HG03039 (cell line): Measurements from ENCODE around the gene DOK5.

Experiments
- ATAC-seq: cut with Tn5 transposase; IDR thresholded peaks from one replicate; pipeline ENCODE4 v1.9.1; 2021; ENCODE audit warnings: mild to moderate bottlenecking, moderate library complexity; ENCODE audit not compliant: unreplicated experiment

The DOK5 gene

DNA sequence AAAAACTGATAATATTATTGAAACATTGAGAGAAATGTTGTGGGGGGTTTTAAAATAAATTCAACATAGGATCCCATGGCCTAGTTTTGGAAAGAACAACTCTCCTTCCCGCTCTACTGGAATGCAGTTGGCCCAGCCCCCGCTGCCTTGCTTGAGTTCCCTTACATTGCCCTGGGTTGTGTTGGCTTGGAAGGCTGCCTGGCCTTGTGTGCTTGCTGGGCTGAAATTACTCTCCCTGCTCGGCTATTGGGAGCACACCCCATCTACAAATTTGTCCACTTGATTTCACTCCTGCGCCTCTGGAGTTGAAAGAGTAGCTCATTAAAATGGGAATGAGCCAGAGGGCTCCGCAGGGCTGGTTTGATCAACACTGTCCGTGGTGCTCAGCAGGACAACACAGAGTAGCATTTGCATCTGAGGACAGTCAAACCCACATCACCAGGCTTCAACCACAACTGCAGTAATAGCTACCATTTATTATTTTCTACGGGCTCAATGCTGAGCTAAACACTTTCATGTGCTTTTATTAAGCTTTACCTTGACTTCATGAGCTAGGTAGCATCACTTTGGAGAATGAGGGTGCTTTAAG, 35.2 kb downstream of the DOK5 start:
- ATAC-seq: no peak

DNA sequence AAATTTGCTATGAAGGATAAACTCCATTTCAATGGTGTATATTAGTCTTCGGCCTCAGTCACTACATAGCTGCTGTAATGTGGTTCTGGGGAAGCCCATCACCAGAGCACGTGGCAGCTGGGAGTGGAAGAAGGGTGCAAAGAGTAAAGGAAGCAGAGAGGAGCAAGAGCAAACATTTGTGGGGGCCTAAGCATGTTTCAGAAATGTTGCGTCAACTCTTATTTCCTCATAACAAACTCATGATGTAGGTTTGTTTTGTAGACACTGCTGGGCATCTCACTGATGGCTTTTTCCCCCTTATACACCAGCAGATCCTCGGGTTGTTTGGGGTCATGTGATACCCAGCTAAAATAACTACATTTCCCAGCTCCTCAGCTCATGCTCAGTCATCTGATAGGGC, 37.3 kb downstream of the DOK5 start:
- ATAC-seq: no peak

DNA sequence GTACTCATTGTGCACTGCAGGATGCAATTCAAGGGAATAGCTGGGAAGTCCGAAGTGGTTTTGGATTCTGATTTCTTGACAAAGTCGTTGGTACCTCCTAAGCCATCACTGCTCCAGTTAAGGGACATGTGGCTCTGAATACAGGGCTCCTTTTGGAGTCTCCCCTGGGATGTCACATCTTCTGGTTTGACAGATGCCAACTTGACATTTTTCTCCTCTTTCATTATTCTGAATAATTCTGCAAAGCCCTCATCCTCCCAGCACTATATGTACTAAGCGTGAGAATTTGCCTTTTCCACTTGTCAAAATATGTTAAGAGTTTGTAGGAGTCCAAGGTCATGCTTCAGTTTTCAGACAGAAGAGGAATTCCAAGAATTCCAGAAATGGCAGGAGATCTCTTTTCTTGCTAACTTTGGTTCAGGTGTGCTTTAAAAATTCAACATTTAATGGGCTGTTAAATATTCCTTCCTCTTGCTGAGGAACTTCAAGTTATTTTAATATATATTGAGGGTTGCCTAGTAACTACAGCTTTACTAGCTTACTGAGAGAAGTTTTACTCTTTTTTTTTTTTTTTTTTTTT, 38.7 kb downstream of the DOK5 start:
- ATAC-seq: no peak

DNA sequence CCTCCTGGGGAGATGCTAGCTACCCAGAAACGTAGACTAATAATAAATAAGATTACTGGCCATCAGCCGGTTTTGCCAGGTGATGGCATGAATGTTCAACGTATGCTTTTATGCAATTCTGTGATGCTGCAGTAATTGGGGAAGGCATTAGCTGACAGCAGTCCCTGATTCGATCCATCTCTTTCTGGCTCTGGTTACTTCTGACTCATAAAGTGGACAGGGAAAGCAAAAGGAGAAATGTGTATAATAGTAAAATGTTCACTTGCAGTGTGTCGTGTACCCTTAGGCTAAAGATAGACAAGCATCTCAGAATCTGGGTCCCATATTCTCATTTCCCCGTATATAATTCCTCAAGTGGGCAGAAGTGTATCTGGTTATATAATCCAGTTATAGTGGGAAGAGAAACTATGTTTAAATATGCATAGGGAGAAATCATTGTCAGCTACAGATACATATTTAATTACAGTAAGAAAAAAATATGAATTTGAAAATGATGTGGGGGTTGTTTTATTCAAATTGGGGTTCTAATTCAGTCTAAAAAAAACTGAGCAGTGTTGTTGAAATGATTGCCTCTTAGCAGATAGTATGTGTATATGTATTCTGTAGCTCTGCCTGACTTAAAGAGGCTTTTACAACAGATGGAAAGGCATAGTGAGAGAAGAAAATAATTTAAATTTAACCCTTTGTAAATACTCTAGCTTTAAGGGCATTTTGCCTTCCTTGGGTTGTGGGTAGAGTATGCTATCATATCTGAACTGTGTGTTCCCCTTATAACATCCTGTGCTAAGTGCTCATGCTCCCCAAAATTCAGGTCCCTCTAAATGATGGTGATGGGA, 40.6 kb downstream of the DOK5 start:
- no peak for ATAC-seq

DNA sequence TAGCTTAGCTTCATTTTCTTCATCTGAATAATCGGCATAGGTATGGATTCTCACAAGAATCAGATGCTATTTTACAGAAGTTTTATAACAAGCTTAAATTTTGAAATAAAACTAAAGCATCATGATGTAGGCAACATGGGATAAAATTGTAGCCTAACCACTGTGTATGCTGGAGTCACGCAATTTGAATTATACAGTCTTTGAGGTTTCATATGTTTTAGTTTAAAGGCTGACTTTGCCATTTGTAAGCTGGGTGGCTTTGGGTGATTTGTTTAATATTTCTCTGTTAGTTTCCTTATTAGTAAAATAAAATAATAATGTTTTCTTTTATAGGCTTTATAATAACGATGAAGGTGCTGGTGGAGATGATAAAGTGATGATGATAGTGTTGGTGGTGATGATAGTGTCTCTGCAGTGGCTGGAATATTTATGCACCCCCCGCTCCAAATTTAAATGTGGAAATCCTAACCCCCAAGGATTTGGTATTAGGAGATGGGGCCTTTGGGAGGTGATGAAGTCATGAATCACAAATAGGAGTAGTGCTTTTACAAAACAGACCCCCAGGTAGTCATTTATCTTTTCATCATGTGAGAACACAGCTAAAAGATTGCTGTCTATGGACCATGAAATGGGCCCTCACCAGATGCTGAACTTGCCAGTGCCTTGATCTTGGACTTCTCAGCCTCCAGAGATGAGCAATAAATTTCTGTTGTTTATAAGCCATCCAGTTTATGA, 42.0 kb downstream of the DOK5 start:
- no peak for ATAC-seq

DNA sequence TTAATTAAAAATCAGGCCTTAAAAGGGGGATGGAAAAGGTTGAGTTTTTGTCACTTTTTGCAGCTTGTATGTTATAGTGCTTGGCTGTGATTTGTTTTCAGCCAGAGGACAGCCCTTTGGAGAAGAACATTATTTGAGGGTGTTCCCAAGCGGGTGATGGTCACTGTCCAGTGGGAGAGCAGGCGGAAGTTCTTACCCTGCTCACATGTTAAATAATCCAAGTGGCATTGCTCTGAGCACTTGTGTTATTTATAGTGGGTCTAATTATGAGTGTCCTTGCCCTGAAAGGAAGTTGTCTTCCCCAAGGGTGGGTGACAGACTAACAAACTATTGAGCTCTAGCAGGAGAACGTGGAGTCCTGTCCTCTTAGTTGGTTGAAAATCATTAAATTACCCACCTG, 49.5 kb downstream of the DOK5 start:
- ATAC-seq: no peak

DNA sequence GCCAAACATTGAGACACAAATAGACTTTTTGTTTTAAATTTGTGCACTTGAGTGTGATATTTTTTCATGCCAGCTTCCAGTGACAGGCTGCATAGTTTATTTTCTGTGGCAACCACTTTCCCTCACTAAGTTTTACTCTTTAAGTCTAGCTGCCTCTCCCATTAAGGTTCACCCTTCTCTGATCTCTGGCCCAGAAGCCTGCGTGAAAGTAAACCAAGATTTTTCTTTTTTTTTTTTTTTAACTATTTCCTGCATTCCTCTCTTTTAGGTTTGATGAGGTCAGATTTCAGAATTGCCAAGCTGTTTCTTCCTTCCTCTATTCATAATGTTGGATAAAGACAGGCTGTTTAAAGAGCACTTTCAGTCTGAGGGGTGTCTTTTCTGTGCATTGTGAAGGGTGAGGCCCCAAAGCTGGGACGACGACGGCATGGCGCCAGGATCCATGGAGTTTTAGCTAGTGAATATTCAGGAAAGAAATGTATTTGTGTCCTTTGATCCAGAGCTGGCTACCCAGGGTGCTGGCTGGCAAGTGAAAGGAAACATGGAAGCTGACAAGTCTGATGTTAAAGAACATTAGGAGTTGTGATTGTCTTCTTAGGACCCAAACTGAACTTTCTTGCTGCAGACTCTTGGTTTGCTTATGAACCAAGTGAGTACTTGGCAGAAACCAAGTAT, 50.7 kb downstream of the DOK5 start:
- no peak for ATAC-seq

DNA sequence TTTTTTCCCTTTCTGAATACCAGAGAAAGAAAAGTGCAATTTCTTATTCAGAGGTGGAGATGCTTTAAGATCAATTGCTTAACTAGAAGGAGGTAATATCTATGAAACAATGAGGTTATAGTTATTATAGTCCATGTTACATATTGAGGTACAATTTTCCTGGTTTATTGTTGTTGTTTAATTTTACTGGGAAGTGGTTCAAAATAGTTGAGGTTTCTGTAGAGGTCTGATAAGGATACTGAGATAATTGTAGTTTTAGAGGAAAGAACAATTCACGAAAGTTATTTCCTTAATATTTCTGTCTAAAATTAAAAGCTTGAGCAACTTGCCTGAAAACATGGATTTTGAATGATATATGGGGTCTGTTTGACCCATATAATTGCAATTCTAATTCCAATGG, 51.4 kb downstream of the DOK5 start:
- no peak for ATAC-seq

DNA sequence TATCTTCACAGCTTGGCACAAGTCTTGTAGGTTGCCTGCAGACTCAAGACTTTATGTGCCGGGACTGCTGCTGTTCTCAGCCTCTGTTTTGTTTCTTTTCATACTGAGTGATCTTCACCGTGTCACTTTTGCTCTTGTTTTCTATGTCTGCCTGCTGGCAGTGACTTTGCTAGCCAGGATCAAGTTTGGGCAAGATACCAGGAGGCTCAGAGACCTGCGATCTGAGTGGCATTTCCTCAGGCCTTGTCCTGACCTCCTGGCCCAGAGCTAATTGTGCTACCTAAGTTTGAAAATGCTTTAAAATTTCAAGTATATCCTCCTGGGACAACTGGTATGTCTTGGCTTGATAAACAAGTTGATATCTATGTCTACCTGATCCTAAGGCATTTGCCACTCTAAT, 57.2 kb downstream of the DOK5 start:
- ATAC-seq: no peak

DNA sequence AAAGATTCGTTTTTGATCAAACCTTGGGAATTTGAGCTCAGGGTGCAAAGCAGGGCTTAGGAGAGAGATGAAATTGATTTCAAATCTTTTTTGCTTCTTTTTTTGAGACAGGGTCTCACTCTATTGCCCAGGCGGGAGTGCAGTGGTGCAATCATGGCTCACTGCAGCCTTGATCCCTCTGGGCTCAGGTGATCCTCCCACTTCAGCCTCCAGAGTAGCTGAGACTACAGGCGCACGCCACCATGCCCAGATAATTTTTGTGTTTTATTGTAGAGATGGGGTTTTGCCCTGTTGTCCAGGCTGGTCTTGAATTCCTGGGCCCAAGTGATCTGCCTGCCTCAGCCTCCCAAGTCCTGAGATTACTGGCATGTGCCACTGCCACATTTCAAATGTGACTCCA, 58.7 kb downstream of the DOK5 start:
- no peak for ATAC-seq

DNA sequence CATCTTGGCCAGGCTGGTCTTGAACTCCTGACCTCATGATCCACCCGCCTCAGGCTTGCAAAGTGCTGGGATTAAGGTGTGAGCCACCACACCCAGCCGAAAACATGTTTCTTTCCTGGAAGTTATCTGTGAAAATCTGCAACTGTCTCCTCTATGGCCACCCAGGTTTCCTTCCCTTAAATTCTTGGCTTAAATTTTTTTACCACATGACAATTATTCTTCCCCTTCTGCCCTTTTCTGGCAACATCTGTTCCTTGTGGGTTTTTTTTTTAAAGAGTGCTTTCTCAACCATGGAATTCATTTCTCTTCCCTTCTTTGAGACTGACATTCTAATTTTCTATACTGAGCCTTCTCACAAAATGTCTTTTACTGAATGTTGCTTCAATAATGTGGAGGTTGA, 59.6 kb downstream of the DOK5 start:
- no peak for ATAC-seq

DNA sequence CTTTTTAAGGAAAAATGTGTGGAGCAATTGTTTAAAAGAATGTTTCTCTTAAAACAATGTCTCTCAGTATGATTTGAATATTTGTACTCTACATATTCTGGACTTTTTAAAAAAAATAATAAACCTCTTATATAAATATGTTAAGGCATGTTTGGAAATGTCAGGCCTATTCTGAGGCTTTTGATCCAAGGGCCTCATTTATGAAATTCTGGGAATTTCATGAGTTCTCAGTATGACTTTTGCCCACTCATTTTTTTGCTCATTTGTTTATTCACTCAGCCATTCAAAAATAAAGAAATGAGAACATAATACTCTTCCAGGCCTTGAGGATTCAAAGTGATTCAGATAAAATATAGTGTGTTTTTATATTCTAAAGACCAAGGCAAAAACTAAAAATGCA, 60.4 kb downstream of the DOK5 start:
- no peak for ATAC-seq

DNA sequence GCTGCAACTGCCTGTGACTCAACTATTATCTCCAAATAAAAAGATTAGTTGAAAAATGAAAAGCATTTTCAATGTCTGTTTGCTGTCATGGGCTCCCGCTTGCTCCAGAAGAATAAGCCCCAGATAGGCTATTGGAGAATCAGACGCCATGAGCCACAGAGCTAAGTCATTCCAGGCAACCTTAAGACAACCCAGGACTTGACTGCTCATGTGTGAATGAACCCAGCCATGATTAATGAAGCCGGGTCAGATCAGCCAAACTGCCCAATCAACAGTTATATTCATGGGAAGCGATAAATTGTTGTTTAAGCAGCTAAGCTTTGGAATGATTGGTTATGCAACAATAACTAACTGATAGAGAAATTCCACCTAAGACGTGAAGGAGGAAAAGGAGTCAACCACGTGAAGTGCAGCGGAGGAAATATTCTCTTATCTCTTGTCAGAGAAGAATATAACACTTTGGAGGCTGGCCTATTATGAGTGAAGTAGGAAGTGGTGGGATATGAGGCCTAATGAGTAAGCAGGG, 64.2 kb downstream of the DOK5 start:
- no peak for ATAC-seq

DNA sequence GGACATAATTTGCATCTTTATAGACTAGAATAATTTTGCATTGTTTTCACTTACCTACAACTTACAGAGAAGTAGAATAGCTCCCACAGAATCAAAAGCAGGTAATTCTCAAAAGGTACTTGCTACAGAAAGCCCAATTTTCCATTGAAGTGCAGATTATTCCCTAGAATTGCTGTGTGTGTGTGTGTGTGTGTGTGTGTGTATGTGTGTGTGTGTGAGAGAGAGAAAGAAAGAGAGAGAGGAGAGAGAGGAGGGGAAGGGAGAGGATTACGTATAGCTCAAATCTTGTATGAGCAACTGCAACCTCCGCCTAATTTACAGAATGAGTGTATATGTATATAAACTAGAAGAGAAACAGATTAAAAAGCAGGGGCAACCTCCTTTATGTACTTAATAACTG, 68.0 kb downstream of the DOK5 start:
- no peak for ATAC-seq

DNA sequence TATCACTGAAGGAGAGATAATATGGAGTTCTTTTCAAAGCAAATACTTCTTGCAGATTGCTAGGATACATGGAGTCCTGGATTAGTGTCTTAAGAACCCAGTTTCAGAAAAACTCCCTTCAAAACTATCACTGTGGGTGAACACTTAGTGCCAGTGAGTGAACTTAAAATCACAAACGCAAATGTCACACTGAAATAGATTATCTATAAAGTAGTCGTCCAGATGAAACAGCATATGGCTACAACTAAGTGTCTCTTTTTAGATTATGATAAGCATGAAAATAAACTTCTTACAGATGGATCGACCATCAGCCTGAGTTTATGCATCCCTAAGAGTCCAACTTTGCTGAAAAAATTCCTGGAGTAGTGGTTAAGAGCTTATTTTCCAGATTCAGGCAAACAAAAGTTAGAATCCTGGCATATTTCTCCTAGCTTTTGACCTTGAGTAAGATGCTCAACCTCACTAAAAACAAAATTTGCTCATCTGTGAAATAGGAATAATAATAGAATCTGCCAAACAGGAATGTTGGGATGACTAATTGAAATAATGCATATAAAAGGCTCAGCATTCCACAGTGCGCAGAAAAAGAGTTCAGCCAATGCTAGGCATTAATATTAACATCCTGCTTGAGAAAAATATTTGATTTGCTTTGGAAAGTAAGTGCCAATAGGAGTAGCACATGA, 70.4 kb downstream of the DOK5 start:
- no peak for ATAC-seq

DNA sequence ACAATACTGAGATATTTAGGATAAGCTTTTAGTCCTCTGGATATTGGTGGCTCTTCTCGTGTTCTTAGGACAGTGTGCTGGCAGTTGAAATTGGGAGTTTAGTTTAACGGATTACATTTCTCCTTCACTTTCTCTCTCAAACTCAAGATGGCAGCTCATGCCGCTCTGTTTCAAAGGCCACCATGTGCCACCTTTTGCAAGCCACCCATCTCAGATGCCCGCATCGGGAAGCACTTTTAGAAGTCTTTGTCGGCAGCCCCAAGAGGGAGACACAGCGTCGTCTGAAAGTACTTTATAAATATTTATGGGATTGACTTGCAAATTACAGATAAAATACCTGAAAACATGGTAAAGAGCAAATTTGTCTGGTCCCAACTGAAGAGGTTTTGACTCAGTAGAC, 73.5 kb downstream of the DOK5 start:
- no peak for ATAC-seq

DNA sequence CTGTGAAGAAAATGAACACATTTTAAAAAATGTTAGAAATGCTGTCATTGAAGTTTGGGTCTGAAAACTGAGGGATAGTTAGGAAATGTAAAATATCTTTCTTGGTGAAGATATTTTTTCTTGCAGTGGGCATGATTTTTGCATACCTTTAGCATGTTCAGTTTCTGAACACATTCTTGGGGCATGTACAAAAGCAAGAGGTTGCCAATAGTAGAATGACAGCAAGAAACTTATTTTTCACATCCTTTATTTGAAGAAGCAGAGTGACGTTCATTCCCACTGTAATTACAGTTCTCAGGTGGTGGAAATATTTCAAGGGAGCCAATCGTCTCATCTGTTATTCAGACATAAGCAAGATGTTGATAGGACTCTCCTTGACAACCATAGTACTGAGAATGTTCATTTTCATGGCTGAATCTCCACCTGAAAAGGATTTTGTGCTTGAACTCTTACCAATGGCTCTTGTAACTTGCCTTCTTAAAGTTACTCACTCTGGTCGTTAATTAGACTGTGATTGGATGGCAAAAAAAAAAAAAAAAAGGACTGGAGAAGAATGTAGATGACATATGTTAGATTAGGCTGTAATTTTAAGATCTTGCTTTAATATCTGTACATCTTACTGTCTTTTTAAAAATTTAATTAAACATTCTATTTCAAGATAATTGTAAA, 74.4 kb downstream of the DOK5 start:
- no peak for ATAC-seq

DNA sequence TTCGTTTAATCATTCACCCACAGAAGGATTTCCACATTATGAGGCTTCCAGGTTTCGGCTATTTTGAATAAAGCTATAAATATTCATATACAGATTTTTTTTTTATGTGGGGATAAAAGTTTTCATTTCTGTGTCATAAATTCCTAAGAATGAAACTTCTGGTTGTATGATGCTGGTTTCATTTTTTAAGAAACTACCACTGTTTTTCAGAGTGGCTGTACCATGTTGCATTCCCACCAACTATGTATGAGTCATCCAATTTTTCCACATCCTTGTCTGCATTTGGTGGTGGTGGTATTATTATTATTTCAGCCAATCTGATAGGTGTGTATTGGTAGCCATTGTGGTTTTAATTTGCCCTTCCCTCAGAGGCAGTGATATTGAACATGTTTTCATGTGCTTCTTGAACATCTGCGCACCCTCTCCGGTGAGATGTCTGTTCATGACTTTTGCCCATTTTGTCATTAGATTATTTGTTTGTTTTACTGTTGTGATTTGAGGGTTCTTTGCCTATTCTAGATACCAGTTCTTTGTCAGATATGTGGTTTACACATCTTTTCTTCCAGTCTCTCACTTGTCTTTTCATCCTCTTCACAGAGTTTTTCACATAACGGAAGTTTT, 75.5 kb downstream of the DOK5 start:
- ATAC-seq: no peak

DNA sequence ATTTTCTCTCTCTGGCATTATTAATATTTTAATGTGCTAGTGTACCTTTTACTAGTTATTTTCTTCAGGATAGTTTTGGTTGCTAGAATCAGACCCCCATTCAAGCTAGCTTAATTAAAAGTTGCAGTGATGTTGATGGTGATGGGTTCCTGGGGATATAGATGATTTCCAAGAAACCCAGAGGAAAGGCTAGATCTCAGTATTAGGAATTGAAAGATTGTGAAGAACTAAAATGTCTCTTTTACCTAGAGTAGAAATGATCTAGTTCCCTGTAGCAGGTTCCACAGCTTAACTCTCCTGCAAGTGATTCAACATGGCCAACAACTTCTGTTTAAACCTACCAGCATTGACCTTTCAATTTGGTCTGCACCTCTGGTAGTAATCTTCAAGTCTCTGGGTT, 78.6 kb downstream of the DOK5 start:
- no peak for ATAC-seq
